Non-pigmented ciliary epithelial cell (primary cell): ENCODE data around the gene SAMM50.
"Not testable (repeated sequence)": the region's sequence is repeated elsewhere in the genome, so short reads cannot be mapped to it uniquely, and the experiment has no call there.

Source experiments
- DNase-seq: peaks from one replicate; pipeline ENCODE4 v3.0.0-alpha.2; 2010; ENCODE audit warnings: low read depth

The SAMM50 gene

GRCh38 chr22:44000123-44000522, 44.9 kb downstream of the SAMM50 start:
- no peak for DNase-seq

- DNase-seq, result no peak
These were observed 46.3 kb downstream of the SAMM50 start for GRCh38 chr22:44001521-44001920.

DNA sequence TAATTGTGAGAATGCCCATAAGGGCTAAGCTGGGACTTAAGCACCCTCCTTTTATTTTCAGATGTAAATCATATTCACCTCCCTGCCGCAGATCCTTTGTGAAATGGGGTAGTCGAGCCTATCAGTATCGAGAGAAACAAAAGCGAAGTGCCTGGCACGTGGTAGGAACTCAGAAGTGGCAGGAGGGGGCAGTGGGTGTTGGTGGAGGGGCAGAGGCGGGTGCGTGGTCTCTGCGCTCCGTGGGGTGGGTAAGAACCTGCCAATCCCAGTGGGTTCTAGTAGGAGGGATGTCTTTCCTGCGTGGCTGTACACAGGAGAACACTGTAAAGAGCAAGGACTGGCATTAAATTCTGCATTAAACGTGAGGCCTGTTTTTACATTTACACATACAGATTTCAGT, 47.1 kb downstream of the SAMM50 start:
- no peak for DNase-seq

DNA sequence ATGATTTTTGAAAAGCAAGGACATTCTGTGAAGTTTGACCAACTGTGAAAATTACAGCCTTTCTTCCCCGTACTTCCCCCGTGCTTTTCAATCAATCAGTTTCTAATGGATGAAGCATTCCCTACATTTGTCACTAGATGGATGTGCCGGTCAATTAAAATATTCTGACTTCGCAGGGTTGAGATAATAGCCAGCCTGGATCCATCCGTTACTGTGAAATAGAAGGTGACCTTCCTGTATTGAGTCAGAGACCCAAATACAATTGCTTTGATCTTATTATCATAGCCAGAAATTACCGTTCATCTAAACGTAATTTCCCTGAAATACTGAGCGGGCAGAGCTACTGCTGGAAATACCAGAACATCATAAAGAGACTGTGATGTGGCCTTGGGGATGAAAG, 47.8 kb downstream of the SAMM50 start:
- no peak for DNase-seq

- DNase-seq, result no peak
These were observed 48.3 kb downstream of the SAMM50 start for GRCh38 chr22:44003405-44004103.

- DNase-seq, result no peak
These were observed 48.8 kb downstream of the SAMM50 start for GRCh38 chr22:44004104-44004460.

DNA sequence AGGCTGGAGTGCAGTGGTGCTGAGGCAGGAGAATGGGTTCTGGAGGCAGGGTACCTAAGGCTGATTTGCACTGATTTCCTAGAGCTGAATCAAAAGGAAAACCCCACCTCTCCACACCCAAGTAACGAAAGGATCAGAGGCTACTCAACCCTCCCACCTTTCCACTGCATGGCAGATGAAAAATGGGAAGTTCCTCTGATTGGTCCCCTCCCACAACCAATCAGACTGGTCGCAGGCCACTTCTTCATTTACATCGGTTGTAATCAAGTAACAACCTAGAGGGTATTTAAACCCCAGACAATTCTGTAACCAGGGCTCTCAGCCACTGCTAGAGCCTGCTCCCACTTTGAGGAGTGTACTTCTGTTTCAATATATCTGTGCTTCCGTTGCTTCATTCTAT, 50.3 kb downstream of the SAMM50 start:
- DNase-seq, result no peak

- no peak for DNase-seq
These were observed 56.9 kb downstream of the SAMM50 start for GRCh38 chr22:44012162-44012561.

DNA sequence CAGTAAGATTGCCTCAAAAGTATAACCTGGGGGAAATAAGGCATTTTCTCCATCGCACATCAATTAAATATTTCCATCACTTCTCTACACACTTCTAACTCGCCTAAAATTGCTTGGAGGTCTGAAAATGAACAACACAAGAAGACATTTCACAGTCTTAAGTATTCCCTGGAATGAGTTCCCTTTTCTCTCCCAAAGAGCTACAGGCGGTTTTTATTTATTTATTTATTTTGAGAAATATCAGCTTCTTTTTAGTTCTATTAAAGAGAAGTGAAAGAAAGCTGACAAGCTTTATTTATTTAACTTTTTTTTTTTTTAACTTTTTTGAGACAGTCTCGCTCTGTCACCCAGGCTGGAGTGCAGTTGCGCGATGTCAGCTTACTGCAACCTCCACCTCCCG, 57.3 kb downstream of the SAMM50 start:
- DNase-seq, result no peak

DNA sequence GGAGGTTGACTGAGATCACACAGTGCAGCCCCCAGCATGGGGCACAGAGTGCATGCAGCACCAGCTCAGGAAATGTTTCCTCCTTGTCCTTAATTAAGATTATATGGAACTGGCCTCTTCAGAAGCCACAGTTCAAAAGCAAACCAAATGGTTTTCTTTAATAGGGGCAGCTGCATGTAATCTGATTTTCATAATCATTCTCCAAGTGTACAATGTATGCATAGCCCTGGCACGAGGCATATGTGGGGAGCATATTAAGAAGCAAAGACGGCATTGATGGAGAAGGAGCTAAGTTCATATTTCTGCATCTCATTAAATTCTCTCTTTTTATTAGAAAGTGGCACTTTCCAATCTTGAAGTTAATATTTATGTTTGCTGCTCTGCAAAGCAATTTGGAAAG, 59.0 kb downstream of the SAMM50 start:
- no peak for DNase-seq

DNA sequence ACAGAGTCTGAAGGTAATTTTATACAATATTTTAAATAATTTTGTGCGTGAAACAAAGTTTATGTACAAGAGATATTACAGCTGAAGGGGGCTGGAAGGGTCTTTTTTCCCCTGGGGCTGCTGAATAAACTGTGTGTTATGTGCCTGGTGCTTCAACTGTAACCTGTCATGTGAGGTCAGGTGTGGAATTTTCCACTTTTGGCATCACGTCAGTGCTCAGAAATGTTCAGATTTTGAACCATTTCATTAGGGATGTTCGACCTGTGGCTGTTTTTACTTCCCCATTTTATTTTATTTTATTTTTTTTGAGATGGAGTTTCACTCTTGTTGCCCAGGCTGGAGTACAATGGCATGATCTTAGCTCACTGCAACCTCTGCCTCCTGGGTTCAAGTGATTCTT, 61.3 kb downstream of the SAMM50 start:
- DNase-seq, result not testable (repeated sequence)

DNA sequence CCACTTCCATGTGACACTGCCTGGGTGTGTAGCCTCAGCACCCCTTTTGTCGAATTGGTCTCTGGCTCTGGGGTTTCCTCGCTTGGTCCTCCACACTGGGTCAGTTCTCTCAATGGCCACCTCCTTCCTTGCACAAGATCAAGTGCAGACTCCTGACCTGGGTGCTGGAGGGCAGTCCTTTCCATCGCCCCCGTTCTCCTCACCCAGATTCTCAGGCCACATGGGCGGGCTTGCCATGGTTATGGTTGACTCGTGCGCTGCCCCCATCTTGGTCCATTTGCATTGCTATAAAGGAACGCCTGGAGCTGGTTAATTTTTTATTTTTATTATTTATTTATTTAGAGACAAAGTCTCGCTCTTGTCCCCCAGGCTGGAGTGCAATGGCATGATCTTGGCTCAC, 63.4 kb downstream of the SAMM50 start:
- DNase-seq, result no peak

DNA sequence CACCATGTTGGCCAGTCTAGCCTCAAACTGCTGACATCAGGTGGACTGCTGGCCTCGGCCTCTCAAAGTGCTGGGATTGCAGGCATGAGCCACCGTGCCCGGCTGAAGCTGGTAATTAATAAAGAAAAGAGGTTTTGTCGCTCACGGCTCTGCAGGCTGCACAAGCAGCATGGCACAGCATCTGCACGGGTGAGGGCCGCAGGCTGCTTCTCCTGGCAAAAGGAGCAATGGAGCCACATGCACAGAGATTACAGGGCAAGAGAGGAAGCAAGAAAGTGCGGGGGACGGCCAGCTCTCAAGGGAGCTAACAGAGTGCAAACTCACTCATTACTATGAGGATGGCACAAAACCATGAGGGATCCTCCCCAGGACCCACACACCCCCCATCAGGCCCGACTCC, 64.2 kb downstream of the SAMM50 start:
- DNase-seq, result no peak

GRCh38 chr22:44019846-44020245, 64.6 kb downstream of the SAMM50 start:
- DNase-seq, result no peak

- DNase-seq, result no peak
These were observed 65.7 kb downstream of the SAMM50 start for GRCh38 chr22:44020981-44021380.

DNA sequence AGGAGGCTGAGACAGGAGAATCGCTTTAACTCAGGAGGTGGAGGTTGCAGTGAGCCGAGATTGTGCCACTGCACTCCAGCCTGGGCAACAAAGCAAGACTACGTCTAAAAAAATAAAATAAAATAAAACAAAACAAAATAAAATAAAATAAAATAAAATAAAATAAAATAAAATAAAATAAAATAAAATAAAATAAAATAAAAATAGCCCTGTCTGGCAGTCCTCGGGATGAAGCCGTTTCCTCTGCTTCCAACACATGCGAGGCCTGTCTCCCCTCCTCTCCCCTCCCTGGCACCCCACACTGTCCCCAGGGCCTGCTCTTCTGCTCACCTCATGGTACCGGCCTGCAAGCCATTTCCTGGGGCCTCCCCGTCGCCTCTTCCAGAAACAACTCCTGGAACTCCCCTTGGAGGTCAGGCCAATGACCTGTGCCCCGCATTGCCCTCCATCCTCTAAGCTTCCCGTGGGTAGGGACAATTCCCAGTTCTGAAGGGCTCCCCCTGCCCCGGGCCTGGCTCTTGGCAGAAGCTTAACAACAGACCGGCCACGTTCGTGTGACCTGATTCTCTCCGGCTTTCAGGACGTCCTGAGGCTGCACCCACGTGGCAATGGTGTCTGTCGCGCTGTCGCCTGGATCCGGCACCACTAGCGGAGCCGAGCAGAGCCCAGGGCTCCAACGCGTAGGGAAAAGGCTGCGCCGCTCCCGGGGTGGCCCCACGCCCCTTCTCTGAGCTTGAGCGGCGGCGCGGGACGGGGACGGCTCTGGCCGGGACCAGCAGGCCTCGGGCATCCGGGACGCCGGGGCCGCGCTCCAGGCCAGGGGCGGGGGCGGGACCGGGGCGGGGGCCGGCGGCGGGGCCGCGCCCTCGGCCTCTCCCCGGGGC, 68.4 kb downstream of the SAMM50 start:
- DNase-seq, result no peak

- no peak for DNase-seq
These were observed 69.2 kb downstream of the SAMM50 start, which contains the start of gene PARVB for GRCh38 chr22:44024288-44024921. PARVB (plus strand) TSS chr22:44024302; CDS start chr22:44024340, 38 bp downstream.

GRCh38 chr22:44025171-44026065, 70.2 kb downstream of the SAMM50 start:
- DNase-seq, result no peak

DNA sequence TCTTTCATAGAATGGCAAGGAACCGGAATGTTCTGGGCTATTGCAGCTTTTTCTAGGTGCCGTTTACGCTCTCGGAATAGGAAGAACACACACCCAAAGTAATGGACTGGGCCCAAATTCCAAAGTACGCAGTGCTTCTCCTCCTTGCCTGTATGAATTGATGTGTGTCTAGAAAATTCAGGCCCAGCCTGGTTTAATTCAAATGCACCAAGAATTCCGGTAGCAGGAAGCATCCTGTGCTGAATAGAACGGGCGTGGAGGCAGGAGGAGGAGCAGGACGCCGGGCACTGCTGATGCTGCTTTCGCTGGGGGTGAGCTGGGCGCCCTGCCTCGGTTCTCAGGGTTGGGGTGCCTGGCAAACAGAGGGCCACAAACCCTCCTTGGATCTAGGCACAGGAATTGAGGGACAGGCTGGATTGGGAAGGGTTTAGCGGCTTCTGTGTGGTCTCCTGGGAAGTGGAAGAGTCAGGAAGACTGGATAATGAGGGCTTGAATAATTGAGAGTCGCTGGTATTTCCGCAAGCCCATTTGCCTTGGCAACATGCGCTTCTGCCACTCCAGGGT, 70.9 kb downstream of the SAMM50 start:
- DNase-seq, result no peak

DNA sequence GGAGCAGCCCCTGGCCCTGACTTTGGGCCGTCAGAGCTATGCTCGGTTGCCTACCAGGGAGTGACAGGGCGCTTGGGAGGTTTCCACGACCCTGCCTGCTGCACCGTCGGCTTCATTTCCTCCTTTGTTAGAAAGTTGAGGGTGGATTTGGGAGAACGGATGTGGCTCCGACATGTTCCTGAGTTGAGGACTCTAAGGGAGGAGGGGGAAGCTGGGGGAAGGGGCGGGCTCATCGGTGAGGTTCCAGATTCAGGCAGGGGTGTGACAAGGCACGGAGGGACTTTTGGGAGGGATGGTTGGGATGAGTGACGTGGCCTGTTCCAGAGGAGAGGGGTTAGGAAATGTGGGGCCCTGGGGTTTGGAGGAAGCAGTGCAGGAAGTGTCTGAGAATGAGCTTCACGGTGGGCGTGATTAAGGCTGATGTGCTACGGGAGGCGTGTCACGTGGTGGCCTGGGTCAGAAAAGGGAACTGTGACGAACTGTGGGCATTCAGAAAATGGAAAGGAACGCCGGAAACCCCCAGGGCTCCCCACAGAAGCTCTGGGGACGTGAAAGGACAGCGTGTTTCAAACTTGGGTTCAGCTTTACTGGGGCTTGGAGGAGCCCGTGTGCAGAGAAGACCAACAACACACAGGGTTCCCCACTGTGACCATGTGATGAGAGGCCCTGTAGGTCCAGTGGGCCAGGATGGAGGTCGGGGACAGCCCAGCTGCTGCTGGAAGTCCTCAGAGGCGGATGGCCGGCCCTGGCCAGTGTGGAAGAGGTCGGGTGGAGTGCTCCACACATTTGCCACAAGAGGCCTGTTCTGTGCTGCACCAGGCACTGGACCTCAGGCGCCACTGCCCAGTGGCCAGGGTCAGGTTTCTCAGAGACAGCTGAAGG, 71.6 kb downstream of the SAMM50 start:
- no peak for DNase-seq

GRCh38 chr22:44028091-44028490, 72.8 kb downstream of the SAMM50 start:
- DNase-seq, result no peak
